ENCODE measurements around the gene GMEB1. TPM values are rescaled to one million over a fixed set of nuclear protein-coding genes. Genes with fewer than 3 reads are reported as not detected.
"Not testable (repeated sequence)": the region's sequence is repeated elsewhere in the genome, so short reads cannot be mapped to it uniquely, and the experiment has no call there.

GMEB1 gene
- polyA plus RNA-seq, 1 experiment = 6.6 TPM

GRCh38 chr1:28744184-28744583, 75.6 kb downstream of the GMEB1 start:
- peaks cover 18% of the 10 kb centered on the region for H3K36me3 ChIP-seq (ENCODE audit: control insufficient read depth, insufficient read depth, low read length)
- H3K4me3 ChIP-seq (ENCODE audit: low read depth, low read length) = no peak overlapping the region
- H3K27me3 ChIP-seq (ENCODE audit: control insufficient read depth, insufficient read depth, low read length) = no peaks in the 10 kb centered on the region
- TF ChIP-seq CTCF (IDR thresholded peaks at IDR 0.05; ENCODE audit: insufficient read depth, low read depth, low read length) = no peak
- CTCF ChIA-PET = no interaction called here
- no peak for DNase-seq (ENCODE audit: low read depth)
- POLR2A ChIA-PET = no interaction called here

GRCh38 chr1:28745653-28746173, 77.1 kb downstream of the GMEB1 start:
- CTCF ChIA-PET = no interaction called here

GRCh38 chr1:28750330-28750729, 81.7 kb downstream of the GMEB1 start:
- POLR2A ChIA-PET = no interaction called here
- CTCF ChIA-PET = interaction anchor here (1.8 to 3.3 kb wide), 2 partner anchors 8 to 14 kb away, joined by 10 to 14 read pairs; partner anchors contain the start of gene YTHDF2
- no peak overlapping the region for H3K4me3 ChIP-seq (ENCODE audit: low read depth, low read length)
- H3K36me3 ChIP-seq (ENCODE audit: control insufficient read depth, insufficient read depth, low read length) = peaks cover 1% of the 10 kb centered on the region
- no peak for DNase-seq (ENCODE audit: low read depth)
- no peak for TF ChIP-seq CTCF (IDR thresholded peaks at IDR 0.05; ENCODE audit: insufficient read depth, low read depth, low read length)
- H3K27me3 ChIP-seq (ENCODE audit: control insufficient read depth, insufficient read depth, low read length) = no peaks in the 10 kb centered on the region

More at GRCh38 chr1:28745653-28746173, 77.1 kb downstream of the GMEB1 start:
- peaks cover 18% of the 10 kb centered on the region for H3K36me3 ChIP-seq (ENCODE audit: control insufficient read depth, insufficient read depth, low read length)
- H3K4me3 ChIP-seq (ENCODE audit: low read depth, low read length) = no peak overlapping the region
- POLR2A ChIA-PET = no interaction called here
- no peaks in the 10 kb centered on the region for H3K27me3 ChIP-seq (ENCODE audit: control insufficient read depth, insufficient read depth, low read length)
- no peak for DNase-seq (ENCODE audit: low read depth)
- no peak for TF ChIP-seq CTCF (IDR thresholded peaks at IDR 0.05; ENCODE audit: insufficient read depth, low read depth, low read length)

- H3K4me3 ChIP-seq (ENCODE audit: low read depth, low read length); H3K36me3 ChIP-seq (ENCODE audit: control insufficient read depth, insufficient read depth, low read length); POLR2A ChIA-PET; H3K27me3 ChIP-seq (ENCODE audit: control insufficient read depth, insufficient read depth, low read length); DNase-seq (ENCODE audit: low read depth): not testable (repeated sequence)
- CTCF ChIA-PET = interaction anchor here (1.8 to 3.3 kb wide), 2 partner anchors 9 to 14 kb away, joined by 10 to 14 read pairs; partner anchors contain the start of gene YTHDF2
Measured at GRCh38 chr1:28750771-28751294, 82.2 kb downstream of the GMEB1 start.

- Histone ChIP-seq H3K36me3 (ENCODE audit: control insufficient read depth, insufficient read depth, low read length) (peaks cover 1% of the 10 kb centered on the region), H3K4me3 (ENCODE audit: low read depth, low read length) (no peak overlapping the region), H3K27me3 (ENCODE audit: control insufficient read depth, insufficient read depth, low read length) (no peaks in the 10 kb centered on the region)
- POLR2A ChIA-PET = no interaction called here
- DNase-seq (ENCODE audit: low read depth) = peak; percentile 27
- CTCF ChIA-PET = interaction anchor here (0.6 to 3.3 kb wide), 6 partner anchors 10 to 459 kb away, joined by 3 to 14 read pairs (median 4); partner anchors contain the start of gene YTHDF2
- TF ChIP-seq CTCF (IDR thresholded peaks at IDR 0.05; ENCODE audit: insufficient read depth, low read depth, low read length) = no peak
Measured at GRCh38 chr1:28751315-28752060, 82.9 kb downstream of the GMEB1 start.

Measured in BJ (cell line).